OCI-M2 (cell line): ENCODE data around the gene RAB13.
"Not testable (repeated sequence)": the region's sequence is repeated elsewhere in the genome, so short reads cannot be mapped to it uniquely, and the experiment has no call there.

ENCODE experiments used
- DNase-seq: peaks from one replicate; lab custom pipeline; 2025; ENCODE audit not compliant: unreplicated experiment; lab: John Stamatoyannopoulos, UW

RAB13 gene

GRCh38 chr1:153985941-153986761, at the start of gene RAB13:
RAB13 (minus strand) TSS chr1:153986339; CDS start chr1:153986236, 103 bp downstream.
- DNase-seq, result no peak

DNA sequence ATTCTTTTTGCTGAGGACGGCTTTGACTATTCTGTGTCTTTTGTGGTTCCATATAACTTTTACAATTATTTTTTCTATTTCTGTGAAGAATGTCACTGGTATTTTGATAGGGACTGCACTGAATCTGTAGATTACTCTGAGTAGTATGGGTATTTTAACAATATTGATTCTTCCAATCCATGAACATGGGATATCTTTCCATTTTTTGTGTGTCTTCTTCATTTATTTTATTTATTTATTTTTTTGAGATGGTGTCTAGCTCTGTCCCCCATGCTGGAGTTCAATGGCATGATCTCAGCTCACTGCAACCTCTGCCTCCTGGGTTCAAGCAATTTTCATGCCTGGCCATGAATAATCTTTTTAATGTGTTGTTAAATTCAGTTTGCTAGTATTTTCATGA, 47.6 kb upstream of the RAB13 start:
- not testable (repeated sequence) for DNase-seq

DNA sequence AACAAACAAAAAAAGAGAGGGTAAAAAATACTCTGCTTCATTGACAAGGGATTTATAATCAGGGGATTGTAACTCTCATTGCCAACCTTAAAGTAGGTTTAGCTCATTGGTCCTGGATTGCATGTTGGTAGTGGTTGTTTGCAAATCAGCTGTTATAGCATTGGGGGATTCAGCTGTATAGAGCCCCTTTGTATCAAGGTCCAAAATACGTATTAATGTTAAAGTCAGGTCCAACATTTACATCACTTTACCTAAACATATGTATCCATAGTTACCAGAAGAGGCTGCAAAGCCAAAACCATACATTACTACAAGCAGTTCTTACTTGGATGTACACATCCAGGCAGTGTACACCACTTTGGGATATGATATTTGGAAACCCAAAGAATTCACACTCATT, 33.8 kb upstream of the RAB13 start:
- DNase-seq, result no peak

DNA sequence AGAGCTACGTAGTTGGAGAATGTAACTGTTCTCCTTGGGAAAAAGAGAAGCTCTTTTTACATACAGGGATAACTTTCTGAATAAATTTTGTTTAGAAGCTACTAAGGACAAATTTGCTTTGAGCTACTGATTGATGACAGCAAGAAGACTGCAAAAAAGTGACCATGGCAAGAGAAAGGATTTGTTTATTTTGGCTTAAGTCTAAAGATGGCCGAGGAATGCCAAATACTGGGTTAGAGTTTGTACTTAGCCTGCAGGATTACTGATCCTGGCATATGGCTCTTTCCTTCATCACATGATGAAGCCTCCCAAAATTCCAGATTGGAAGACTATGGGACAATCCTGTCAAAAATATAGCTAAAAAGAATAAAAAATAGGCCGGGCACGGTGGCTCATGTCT, 33.1 kb upstream of the RAB13 start:
- DNase-seq, result no peak

- no peak for DNase-seq
Measured at GRCh38 chr1:154014154-154014907, 28.2 kb upstream of the RAB13 start.

DNA sequence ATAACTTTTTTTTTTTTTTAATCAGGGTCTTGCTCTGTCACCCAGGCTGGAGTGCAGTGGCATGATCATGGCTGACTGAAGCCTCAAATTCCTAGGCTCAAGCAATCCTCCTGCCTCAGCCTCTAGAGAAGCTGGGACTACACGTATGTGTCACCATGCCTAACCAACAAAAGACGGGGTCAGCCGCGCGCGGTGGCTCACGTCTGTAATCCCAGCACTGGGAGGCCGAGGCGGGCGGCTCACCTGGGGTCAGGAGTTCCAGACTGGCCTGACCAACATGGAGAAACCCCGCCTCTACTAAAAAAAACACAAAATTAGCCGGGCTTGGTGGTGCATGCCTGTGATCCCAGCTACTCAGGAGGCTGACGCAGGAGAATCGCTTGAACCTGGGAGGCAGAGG, 26.4 kb upstream of the RAB13 start:
- not testable (repeated sequence) for DNase-seq

- no peak for DNase-seq
Measured at GRCh38 chr1:154012129-154012528, 26.0 kb upstream of the RAB13 start.

DNA sequence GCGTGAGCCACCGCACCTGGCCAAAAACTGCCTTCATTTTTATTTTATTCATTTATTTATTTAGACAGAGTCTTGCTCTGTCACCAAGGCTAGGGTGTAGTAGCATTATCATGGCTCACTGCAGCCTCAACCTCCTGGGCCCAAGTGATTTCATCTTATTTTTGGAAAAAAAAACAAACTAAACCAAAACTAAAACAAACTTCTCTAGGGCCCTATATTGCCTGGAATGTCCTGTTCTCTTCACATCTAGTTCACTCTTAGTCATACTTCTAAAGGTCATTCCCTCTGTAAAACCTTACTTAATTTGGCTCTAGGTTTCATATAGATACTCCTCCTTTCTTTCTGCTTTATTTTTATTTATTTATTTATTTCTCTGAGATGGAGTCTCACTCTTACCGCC, 20.0 kb upstream of the RAB13 start:
- no peak for DNase-seq

- no peak for DNase-seq
Measured at GRCh38 chr1:154000420-154000819, 14.3 kb upstream of the RAB13 start.

- not testable (repeated sequence) for DNase-seq
Measured at GRCh38 chr1:153996882-153997281, 10.7 kb upstream of the RAB13 start.

DNA sequence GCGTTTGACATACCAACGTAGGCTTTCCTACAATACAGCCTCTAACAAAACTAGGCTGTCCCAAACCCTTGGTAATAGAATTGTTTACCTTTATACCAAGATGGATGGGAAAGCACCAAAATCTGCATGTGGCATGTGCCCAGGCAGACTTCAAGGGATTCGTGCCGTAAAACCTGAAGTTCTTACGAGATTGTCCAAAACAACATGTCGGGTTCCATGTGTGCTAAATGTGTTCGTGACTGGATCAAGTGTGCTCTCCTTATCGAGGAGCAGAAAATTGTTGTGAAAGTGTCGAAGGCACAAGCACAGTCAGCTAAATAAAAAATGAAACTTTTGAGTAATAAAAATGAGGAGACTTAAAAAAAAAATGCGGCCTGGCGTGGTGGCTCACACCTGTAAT, 9.5 kb upstream of the RAB13 start:
- DNase-seq, result no peak

GRCh38 chr1:153995202-153995601, 9.1 kb upstream of the RAB13 start:
- DNase-seq, result no peak

GRCh38 chr1:153991806-153992205, 5.7 kb upstream of the RAB13 start:
- DNase-seq, result no peak

DNA sequence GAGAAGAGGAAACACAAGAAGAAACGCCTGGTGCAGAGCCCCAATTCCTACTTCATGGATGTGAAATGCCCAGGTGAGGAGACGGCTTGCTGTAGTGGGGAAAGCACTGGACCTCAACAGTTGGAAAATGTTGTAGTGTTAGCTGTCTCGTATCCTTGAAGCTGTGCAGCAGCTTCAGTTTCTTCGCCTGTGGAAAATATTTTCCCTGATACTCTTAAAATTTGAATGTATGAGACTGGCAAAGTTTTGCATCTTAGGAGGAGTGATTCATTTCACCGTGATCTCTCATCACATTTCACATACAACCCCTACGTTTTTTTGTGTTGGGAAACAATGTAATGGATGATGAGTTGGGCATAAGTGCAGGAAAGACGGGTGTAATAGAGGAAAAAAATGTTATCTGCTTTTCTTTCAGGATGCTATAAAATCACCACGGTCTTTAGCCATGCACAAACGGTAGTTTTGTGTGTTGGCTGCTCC, 5.1 kb upstream of the RAB13 start:
- DNase-seq, result no peak

DNA sequence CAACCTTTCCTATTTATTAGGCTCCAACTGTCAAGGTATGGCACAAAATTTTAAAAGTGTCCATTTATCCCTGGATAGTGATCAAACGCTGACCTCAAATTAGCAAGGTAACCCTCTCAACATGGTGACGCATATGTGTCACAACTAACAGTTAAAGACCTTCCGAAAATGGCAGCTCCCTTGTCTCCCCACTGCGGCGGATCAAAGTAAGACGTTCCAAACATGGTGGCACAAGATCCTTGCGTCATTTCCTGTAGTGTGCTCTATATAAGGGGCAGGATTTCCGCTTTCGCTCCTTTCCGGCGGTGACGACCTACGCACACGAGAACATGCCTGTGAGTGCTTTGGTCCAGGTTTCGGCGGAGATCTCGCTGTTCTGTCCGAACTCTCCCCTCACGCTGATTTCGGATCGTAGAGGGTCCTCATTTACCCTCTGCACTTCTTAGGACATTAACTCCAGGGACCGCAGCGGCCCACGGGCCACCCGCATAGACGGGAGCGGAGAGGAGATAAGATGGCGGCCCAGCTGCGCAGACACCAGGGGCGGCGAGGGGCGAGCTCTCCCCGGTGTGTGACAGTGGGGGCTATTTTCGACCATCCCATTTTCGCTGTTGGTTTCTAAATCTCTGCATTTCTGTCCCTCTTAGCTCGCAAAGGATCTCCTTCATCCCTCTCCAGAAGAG, 4.5 kb upstream of the RAB13 start, which contains the start of gene RPS27:
RPS27 (plus strand) TSS at position 295 of the 683 bp plus-strand sequence; CDS start at position 330, 35 bp downstream.
- peak; percentile 67 for DNase-seq

- no peak for DNase-seq
Measured at GRCh38 chr1:153987621-153988020, 1.5 kb upstream of the RAB13 start.

GRCh38 chr1:153985341-153985912, 712 bp downstream of the RAB13 start:
- DNase-seq, result no peak

GRCh38 chr1:153984123-153984894, 1.8 kb downstream of the RAB13 start:
- no peak for DNase-seq

DNA sequence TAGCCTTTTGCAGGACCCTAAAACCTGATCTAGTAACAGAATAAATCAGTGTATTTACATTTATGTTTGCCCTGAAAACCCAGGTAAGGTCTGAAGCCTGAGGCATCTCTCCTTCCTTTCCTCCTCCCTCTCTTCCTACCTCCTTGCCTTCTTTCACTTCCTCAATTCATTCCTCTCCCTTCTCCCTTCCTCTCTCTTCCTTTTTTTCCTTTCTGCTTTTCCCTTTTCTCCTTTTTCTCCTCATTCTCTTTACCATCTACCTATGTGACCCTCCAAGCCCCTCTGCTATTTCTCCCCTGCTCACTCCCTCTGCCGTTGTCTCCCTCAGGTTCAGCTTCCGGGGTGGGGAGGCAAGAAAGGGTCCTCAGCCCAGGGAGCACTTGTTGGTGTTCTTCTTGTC, 4.4 kb downstream of the RAB13 start:
- DNase-seq, result not testable (repeated sequence)

DNA sequence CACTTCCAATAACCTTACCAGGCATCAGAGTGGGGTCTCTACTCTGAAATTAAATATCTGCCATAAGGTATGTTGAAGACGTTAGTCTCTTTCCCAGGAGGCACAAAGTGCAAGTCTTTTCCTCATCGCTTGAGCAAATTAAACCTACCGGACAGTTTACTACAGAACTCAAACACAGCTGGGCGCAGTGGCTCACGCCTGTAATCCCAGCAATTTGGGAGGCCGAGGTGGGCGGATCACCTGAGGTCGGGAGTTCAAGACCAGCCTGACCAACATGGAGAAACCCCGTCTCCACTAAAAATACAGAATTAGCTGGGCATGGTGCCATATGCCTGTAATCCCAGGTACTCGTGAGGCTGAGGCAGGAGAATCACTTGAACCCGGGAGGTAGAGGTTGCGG, 7.0 kb downstream of the RAB13 start:
- DNase-seq, result not testable (repeated sequence)
